GM12878 (cell line): Measurements from ENCODE around the gene VAT1. TPM values are rescaled to one million over a fixed set of nuclear protein-coding genes. Genes with fewer than 3 reads are reported as not detected.
"Not testable (repeated sequence)": the region's sequence is repeated elsewhere in the genome, so short reads cannot be mapped to it uniquely, and the experiment has no call there.

Source experiments
- ATAC-seq: fragments of 200-7000 bp; cut with Tn5 transposase; 3 replicates; pipeline ENCODE4 v1.9.1; 2020; ENCODE audit warnings: mild to moderate bottlenecking, moderate library complexity
- BruUV-seq: library from RNA; stranded (reverse); fragments of 400-500 nt; replicated peaks from 2 replicates; lab custom pipeline; 2021; lab: Mats Ljungman, UMichigan
- CTCF ChIA-PET: fragments of 300-600 bp; sonication (Branson Sonifier 250); formaldehyde crosslinking; extraction: SDS; loops from one replicate; lab custom pipeline; 2021; ENCODE audit warnings: inconsistent platforms; lab: Yijun Ruan, JAX
- POLR2A ChIA-PET: fragments of 350-600 bp; formaldehyde crosslinking; extraction: SDS; loops from one replicate; lab custom pipeline; 2021; ENCODE audit warnings: inconsistent platforms; lab: Charles Lee
- RAD21 ChIA-PET: fragments of 300-600 bp; sonication (Branson Sonifier 250); formaldehyde crosslinking; loops from one replicate; lab custom pipeline; 2023; ENCODE audit warnings: antibody characterized with exemption; ENCODE audit not compliant: unreplicated experiment; lab: Charles Lee
- SMC1A ChIA-PET: fragments of 300-600 bp; sonication (Branson Sonifier 250); formaldehyde crosslinking; loops from one replicate; lab custom pipeline; 2023; ENCODE audit not compliant: unreplicated experiment, uncharacterized antibody; lab: Charles Lee
- DNase-seq: peaks from one replicate; pipeline ENCODE4 v3.0.0-alpha.2; 2011; ENCODE audit warnings: low read depth, low spot score
- FAIRE-seq: peaks from 3 replicates; lab custom pipeline; 2011; peaks lifted over from hg19 to GRCh38; lab: Jason Lieb, UNC
- H2AFZ ChIP-seq: 2 replicates; pipeline ENCODE4 v1.6.0; 2011; ENCODE audit warnings: low read depth, low read length, control low read depth; ENCODE audit not compliant: control insufficient read depth
- H3K27ac ChIP-seq: 2 replicates; pipeline ENCODE4 v1.5.1; 2011; ENCODE audit warnings: control low read depth; ENCODE audit not compliant: control insufficient read depth, insufficient read depth
- H3K27me3 ChIP-seq, 2 experiments: replicated peaks in 1 of 2; 2 replicates each; pipeline versions ENCODE4 v1.6.0 to v1.6.1; 2011; ENCODE audit warnings: low read length in 1 of 2; ENCODE audit not compliant: control insufficient read depth in 2 of 2, insufficient read depth in 2 of 2
- H3K36me3 ChIP-seq, 2 experiments: 2 replicates each; pipeline ENCODE4 v1.5.1; 2011; ENCODE audit warnings: low read length in 1 of 2; ENCODE audit not compliant: control insufficient read depth in 2 of 2, insufficient read depth in 2 of 2
- H3K4me1 ChIP-seq: 2 replicates; pipeline ENCODE4 v1.6.1; 2011; ENCODE audit warnings: mild to moderate bottlenecking, low read length, moderate library complexity, mixed read lengths; ENCODE audit not compliant: control insufficient read depth, insufficient read depth
- H3K4me2 ChIP-seq: 2 replicates; pipeline ENCODE4 v1.6.0; 2011; ENCODE audit warnings: control low read depth; ENCODE audit not compliant: control insufficient read depth, insufficient read depth
- H3K4me3 ChIP-seq: fragments of 200-600 bp; sonication (generic); 2 replicates; pipeline ENCODE4 v1.5.1; 2016
- H3K79me2 ChIP-seq: 2 replicates; pipeline ENCODE4 v1.6.0; 2011; ENCODE audit warnings: low read length; ENCODE audit not compliant: control insufficient read depth, insufficient read depth
- H3K9ac ChIP-seq: 2 replicates; pipeline ENCODE4 v1.8.0; 2011; ENCODE audit warnings: low read length, control low read depth, mixed read lengths; ENCODE audit not compliant: control insufficient read depth, insufficient read depth
- H3K9me3 ChIP-seq: replicated peaks from 3 replicates; pipeline ENCODE4 v1.5.1; 2011; ENCODE audit warnings: mild to moderate bottlenecking, low read length; ENCODE audit not compliant: control insufficient read depth, insufficient read depth
- H4K20me1 ChIP-seq: 2 replicates; pipeline ENCODE4 v1.6.0; 2011; ENCODE audit not compliant: control insufficient read depth, insufficient read depth
- CBFB ChIP-seq: IDR thresholded peaks from 2 replicates; pipeline ENCODE4 v1.6.1; 2016; ENCODE audit warnings: antibody characterized with exemption, low read depth
- CBX3 ChIP-seq: fragments of 200-600 bp; sonication (generic); IDR thresholded peaks from 2 replicates; pipeline ENCODE4 v1.6.1; 2016; ENCODE audit warnings: low read depth, borderline replicate concordance
- DPF2 ChIP-seq: fragments of 450-650 bp; IDR thresholded peaks from 2 replicates; pipeline ENCODE4 v1.6.1; 2017; ENCODE audit warnings: mild to moderate bottlenecking
- ESRRA ChIP-seq: IDR thresholded peaks from 2 replicates; pipeline ENCODE4 v1.6.1; 2012; ENCODE audit warnings: mild to moderate bottlenecking, low read length, improper control_type of control experiment
- FOXM1 ChIP-seq: IDR thresholded peaks from 2 replicates; pipeline ENCODE4 v1.6.1; 2012; ENCODE audit warnings: low read depth, mild to moderate bottlenecking, inconsistent platforms, low read length, moderate library complexity
- HDAC6 ChIP-seq: fragments of 200-600 bp; sonication (generic); IDR thresholded peaks from one replicate; pipeline ENCODE4 v1.8.0; 2017; ENCODE audit warnings: antibody characterized with exemption; ENCODE audit not compliant: unreplicated experiment
- KLF5 ChIP-seq: fragments of 450-650 bp; IDR thresholded peaks from 2 replicates; pipeline ENCODE4 v1.6.1; 2014; ENCODE audit warnings: mild to moderate bottlenecking; ENCODE audit not compliant: partially characterized antibody
- MLLT1 ChIP-seq: fragments of 450-650 bp; IDR thresholded peaks from 2 replicates; pipeline ENCODE4 v1.6.1; 2016; ENCODE audit warnings: mild to moderate bottlenecking
- MTA3 ChIP-seq: IDR thresholded peaks from 2 replicates; pipeline ENCODE4 v1.6.1; 2012; ENCODE audit warnings: low read length, inconsistent platforms, borderline replicate concordance
- PML ChIP-seq: IDR thresholded peaks from 2 replicates; pipeline ENCODE4 v1.6.1; 2012; ENCODE audit warnings: low read length, inconsistent platforms
- POLR2A ChIP-seq: IDR thresholded peaks from 2 replicates; pipeline ENCODE4 v1.6.1; 2011; ENCODE audit warnings: low read depth, mild to moderate bottlenecking, low read length
- SP1 ChIP-seq: IDR thresholded peaks from one replicate; pipeline ENCODE4 v1.6.1; 2011; ENCODE audit warnings: low read depth, low read length
- SUPT20H ChIP-seq: IDR thresholded peaks from 2 replicates; pipeline ENCODE4 v1.6.1; 2011; ENCODE audit warnings: low read depth, mild to moderate bottlenecking, low read length, moderate library complexity, borderline replicate concordance; ENCODE audit not compliant: control insufficient read depth
- TARDBP ChIP-seq: IDR thresholded peaks from 2 replicates; pipeline ENCODE4 v1.6.1; 2016; ENCODE audit warnings: borderline replicate concordance
- YY1 ChIP-seq: IDR thresholded peaks from 2 replicates; pipeline ENCODE4 v1.6.1; 2011; ENCODE audit warnings: low read depth, mild to moderate bottlenecking, low read length
- ZNF217 ChIP-seq: fragments of 450-650 bp; IDR thresholded peaks from 2 replicates; pipeline ENCODE4 v1.6.1; 2017; ENCODE audit warnings: antibody characterized with exemption, mild to moderate bottlenecking
- WGBS: methylation state at CpG from one replicate; pipeline ENCODE4 v1.1.6; 2016; ENCODE audit warnings: low lambda C conversion rate; ENCODE audit not compliant: insufficient replicate concordance, insufficient coverage; ENCODE audit errors: missing lambda C conversion rate; 5-methylcytosine and 5-hydroxymethylcytosine counted together
- in situ Hi-C: fragments of 300-500 bp; cut with MboI; formaldehyde crosslinking; loops from 9 replicates; pipeline ENCODE4 v1.14.3; 2018; ENCODE audit warnings: mixed read lengths
- intact Hi-C: fragments of 100-400 bp; cut with micrococcal nuclease; formaldehyde crosslinking; loops from one replicate; pipeline ENCODE4 v1.14.2; 2022; ENCODE audit not compliant: unreplicated experiment
- polyA plus RNA-seq, 11 experiments: library from polyadenylated mRNA; depleted of rRNA in 4 of 11; unstranded in 6 of 11; stranded (reverse) in 5 of 11; fragments of >200 nt; fragmentation: Nextera tagmentation in 4 of 11; fragmentation: Illumina TruSeq in 1 of 11; extraction: Ambion mirVana in 4 of 11; extraction: Trizol in 1 of 11; gene quantifications; 1 replicate in 1 of 11; 2 replicates in 10 of 11; pipeline versions ENCODE4 v1.2.1 to v1.2.3, GENCODE V29; 2011 to 2016; ENCODE audit warnings: inconsistent platforms in 2 of 11, missing spikeins in 2 of 11, low read depth in 1 of 11
- total RNA-seq, 4 experiments: library from RNA; depleted of rRNA in 3 of 4; stranded (reverse); fragments of >200 nt in 3 of 4; fragmentation: Illumina TruSeq in 1 of 4; extraction: Trizol in 1 of 4; gene quantifications; 2 replicates each; pipeline versions ENCODE4 v1.2.1 to v1.2.3, GENCODE V29; 2013 to 2021
- TF ChIP-seq, protein P1 (sequence below): fragments of 450-650 bp; IDR thresholded peaks from 2 replicates; pipeline ENCODE4 v1.6.1; 2017; ENCODE audit warnings: borderline replicate concordance

The VAT1 gene
- total and polyA plus RNA-seq, 10 of the 15 experiments (the other 5 are each of a cell fraction or from before 2014, with no cell fraction given): 5.0 to 19.8 (median 8.2) TPM

- ChIA-PET CTCF (interaction anchor here (1.0 to 1.6 kb wide), 2 partner anchors 12 to 212 kb away, joined by 3 read pairs; no protein-coding TSS in a partner anchor), POLR2A (interaction anchor here (0.8 to 1.2 kb wide), 2 partner anchors 10 to 12 kb away, joined by 3 read pairs; no protein-coding TSS in a partner anchor)
Measured at GRCh38 chr17:42975701-42976100, 46.5 kb downstream of the VAT1 start.

DNA sequence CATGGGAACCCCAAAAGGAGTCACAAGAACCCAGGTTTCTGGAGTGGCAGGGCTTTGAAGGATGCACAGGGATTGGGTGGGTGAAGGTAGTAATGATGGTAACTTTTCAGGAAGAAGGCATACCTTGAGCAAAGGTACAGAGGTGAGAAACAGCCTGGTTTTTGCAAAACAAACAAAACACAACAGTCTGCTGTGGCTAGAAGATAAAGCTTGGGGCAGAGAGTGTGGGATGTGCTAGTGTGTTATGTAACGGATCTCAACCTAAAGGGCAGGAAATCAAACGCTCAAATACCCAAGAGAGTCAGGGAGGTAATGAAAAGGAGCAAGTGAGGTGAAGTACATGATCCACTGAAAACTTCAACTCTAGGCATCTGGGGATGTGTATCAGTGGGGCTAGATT is 46.9 kb downstream of the VAT1 start:
- no peak overlapping the region for H3K4me3 ChIP-seq
- ChIA-PET CTCF (interaction anchor here (1.0 to 1.6 kb wide), 2 partner anchors 46 to 212 kb away, joined by 3 read pairs; no protein-coding TSS in a partner anchor), SMC1A (interaction anchor here (1.6 kb wide), 1 partner anchor 23 kb away, joined by 5 read pairs; the partner anchor contains the start of gene RPL27), RAD21 (no interaction called here), POLR2A (interaction anchor here (0.6 to 1.2 kb wide), 4 partner anchors 9 to 214 kb away, joined by 3 to 8 read pairs (median 5); no protein-coding TSS in a partner anchor)
- DNase-seq (no peak), FAIRE-seq (no peak), ATAC-seq (no peak)
- H3K36me3 ChIP-seq: no peaks in the 10 kb centered on the region
- no peak overlapping the region for H2AFZ ChIP-seq
- H3K27me3 ChIP-seq: no peaks in the 10 kb centered on the region
- no TSS peak for BruUV-seq
- H3K9me3 ChIP-seq: no peaks in the 10 kb centered on the region
- WGBS: 3% methylated on average over 2 of the region's 2 CpGs
- peaks cover 9% of the 10 kb centered on the region for H3K4me1 ChIP-seq
- H3K79me2 ChIP-seq: peaks cover 3% of the 10 kb centered on the region
- intact Hi-C loops: no loop called here
- in situ Hi-C loops: no loop called here
- no peak overlapping the region for H3K27ac ChIP-seq
- H3K9ac ChIP-seq: no peak overlapping the region
- H4K20me1 ChIP-seq: no peaks in the 10 kb centered on the region
- no peak overlapping the region for H3K4me2 ChIP-seq
- TF ChIP-seq KLF5: no peak
- no peak for TF ChIP-seq MTA3
- TF ChIP-seq CBFB: no peak
- no peak for TF ChIP-seq MLLT1
- no peak for TF ChIP-seq YY1
- no peak for TF ChIP-seq DPF2
- no peak for TF ChIP-seq ZNF217
- no peak for TF ChIP-seq SUPT20H
- no peak for TF ChIP-seq CBX3
- TF ChIP-seq, protein P1, sequence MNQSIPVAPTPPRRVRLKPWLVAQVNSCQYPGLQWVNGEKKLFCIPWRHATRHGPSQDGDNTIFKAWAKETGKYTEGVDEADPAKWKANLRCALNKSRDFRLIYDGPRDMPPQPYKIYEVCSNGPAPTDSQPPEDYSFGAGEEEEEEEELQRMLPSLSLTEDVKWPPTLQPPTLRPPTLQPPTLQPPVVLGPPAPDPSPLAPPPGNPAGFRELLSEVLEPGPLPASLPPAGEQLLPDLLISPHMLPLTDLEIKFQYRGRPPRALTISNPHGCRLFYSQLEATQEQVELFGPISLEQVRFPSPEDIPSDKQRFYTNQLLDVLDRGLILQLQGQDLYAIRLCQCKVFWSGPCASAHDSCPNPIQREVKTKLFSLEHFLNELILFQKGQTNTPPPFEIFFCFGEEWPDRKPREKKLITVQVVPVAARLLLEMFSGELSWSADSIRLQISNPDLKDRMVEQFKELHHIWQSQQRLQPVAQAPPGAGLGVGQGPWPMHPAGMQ: no peak
- TF ChIP-seq ESRRA: no peak
- no peak for TF ChIP-seq POLR2A
- TF ChIP-seq PML: no peak
- no peak for TF ChIP-seq TARDBP
- no peak for TF ChIP-seq SP1
- no peak for TF ChIP-seq FOXM1
- TF ChIP-seq HDAC6: no peak

More at GRCh38 chr17:42975701-42976100, 46.5 kb downstream of the VAT1 start:
- RAD21 ChIA-PET, H3K36me3 ChIP-seq, H3K27ac ChIP-seq, intact Hi-C loops, H3K4me2 ChIP-seq, H2AFZ ChIP-seq, H3K9me3 ChIP-seq, H3K4me1 ChIP-seq, H4K20me1 ChIP-seq, BruUV-seq, ATAC-seq, DNase-seq, in situ Hi-C loops, FAIRE-seq, H3K79me2 ChIP-seq, H3K27me3 ChIP-seq, H3K9ac ChIP-seq, H3K4me3 ChIP-seq: not testable (repeated sequence)
- WGBS: 66% methylated on average over 16 of the region's 16 CpGs
- SMC1A ChIA-PET: interaction anchor here (1.6 kb wide), 1 partner anchor 22 kb away, joined by 5 read pairs; the partner anchor contains the start of gene RPL27
